HG02610 (cell line): ENCODE data around the gene NDUFB11.

ENCODE experiments used
- ATAC-seq: cut with Tn5 transposase; IDR thresholded peaks from one replicate; pipeline ENCODE4 v1.9.1; 2021; ENCODE audit warnings: mild to moderate bottlenecking, moderate library complexity; ENCODE audit not compliant: unreplicated experiment

The NDUFB11 gene

DNA sequence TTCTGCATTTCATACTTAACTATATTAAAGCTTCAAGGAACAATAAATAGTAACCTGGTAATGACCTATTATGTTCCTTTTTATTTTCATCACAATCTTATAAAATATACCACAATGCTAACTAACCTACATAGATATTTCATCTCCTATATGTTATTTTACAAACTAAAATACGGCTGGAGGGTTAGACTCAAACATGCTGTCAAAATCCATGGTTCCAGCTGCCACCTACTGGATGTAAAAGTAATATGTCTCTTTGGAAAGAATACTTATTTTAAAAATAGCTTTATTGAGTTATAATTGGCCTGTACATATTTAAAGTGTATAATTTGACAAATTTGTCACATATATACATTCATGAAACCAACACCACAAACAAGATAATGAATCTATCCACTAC lies 51.3 kb downstream of the NDUFB11 start:
- ATAC-seq: no peak
